Stimulated activated CD8-positive, alpha-beta memory T cell treated with anti-CD3 and anti-CD28 coated beads, Interleukin-2, amount 100 ng/mL, for 48 hours (primary cell): ENCODE measurements around the gene MVK.

Experiments used
- DNase-seq, 2 donors: peaks; one replicate each; pipeline ENCODE4 v3.0.0-alpha.2; 2020; ENCODE audit warnings: low read depth in 2 of 2

The MVK gene

DNA sequence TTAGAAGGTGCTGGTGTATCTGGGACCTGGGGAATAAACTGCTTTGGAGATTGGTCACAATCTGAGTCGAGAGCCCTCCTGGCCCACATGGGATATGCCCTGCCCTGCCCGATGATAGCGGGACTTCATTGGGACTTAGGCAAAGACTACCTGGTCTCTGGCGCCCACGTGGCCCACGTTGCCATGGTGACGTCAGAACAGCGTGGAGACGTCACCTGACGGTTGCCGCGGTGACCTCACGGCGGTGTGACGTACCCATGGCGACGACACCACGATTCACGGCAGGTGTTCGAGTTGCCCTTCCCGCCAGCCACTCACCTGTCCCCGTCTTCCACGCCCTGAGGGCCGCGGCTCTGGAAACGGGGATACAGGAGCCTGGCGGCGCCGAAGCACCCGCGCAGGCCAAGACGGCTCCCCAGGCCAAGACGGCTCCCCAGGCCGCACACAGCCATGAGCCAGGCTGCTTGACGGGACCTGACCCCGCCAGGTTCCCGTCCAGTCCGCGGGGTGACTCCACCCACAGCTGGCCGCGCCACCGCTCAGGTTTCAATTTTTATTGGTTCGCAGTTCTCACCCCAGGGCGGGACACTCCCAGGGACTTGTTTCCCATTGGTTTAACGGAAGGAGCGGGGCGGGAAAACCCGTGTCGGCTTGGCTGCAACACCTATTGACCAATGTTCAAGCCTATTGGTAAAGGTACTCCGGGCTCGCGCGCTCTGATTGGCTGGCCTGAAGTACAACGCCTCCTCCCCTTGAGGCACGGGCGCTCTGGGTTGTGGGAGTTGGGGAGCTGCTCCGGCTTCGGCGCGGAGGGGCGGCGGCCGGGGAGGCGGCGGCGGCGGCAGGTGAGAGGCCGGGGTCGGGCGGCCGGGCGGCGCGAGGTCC is at the start of gene MVK, which contains the start of gene MMAB:
MVK (plus strand) TSS at position 766 of the 885 bp plus-strand sequence. CDS start 1,029 bp downstream, outside the sequence.
MMAB (minus strand) TSS at position 476 of the 885 bp plus-strand sequence; CDS start at position 452, 24 bp downstream.
- peak; percentile 93 to 95 for DNase-seq

GRCh38 chr12:109524466-109525278 is 48.9 kb upstream of the MVK start:
- no peak for DNase-seq

GRCh38 chr12:109525279-109525585 is 48.4 kb upstream of the MVK start:
- DNase-seq, result no peak

DNA sequence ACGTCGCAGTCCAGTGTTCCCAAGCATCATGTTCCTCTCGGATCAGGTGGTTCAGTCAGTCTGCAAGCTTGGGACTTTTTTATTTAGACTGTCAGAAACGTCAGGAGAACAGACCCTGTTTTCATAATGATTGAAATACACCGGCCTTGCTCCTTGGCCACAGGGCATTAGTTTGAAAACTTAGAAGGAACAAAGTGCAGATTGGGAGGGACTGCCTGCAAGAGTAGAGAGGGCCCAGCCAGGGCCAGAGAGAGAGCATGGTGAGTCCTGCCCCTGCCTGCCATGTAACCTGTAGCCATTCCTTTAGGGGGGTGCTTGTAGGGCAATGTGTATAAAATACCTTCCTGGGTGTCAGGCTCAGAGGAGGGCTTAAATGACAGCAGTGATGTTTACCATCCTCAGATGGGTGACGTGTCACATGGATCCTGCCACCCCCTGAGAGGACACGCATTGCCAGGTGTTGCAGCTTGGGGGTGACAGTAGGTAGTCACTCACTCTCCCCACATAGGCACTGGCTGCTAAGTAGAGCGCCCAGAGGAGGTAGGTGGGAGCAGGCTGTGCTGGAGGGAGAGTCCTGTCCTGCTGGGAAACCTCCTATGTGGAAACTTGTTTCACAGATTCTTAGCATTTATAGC is 46.0 kb upstream of the MVK start:
- no peak for DNase-seq

- no peak for DNase-seq
These were observed 43.6 kb upstream of the MVK start for GRCh38 chr12:109529691-109530640.

- no peak for DNase-seq
These were observed 42.2 kb upstream of the MVK start for GRCh38 chr12:109531411-109531810.

GRCh38 chr12:109532721-109533486 is 40.7 kb upstream of the MVK start:
- DNase-seq, result no peak

DNA sequence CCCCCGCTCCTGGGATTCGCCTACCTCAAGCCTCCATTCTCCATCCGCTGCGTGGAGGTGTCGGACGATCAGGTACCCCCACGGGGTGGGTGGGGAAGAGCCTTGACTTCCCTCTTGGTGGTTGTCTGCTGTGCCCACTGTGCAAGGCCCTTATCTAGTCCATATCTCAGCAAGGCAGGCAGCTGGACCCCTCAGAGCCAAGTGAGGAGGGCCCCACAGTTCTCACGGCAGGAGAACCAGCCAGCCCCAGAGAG is 40.2 kb upstream of the MVK start:
- no peak for DNase-seq

DNA sequence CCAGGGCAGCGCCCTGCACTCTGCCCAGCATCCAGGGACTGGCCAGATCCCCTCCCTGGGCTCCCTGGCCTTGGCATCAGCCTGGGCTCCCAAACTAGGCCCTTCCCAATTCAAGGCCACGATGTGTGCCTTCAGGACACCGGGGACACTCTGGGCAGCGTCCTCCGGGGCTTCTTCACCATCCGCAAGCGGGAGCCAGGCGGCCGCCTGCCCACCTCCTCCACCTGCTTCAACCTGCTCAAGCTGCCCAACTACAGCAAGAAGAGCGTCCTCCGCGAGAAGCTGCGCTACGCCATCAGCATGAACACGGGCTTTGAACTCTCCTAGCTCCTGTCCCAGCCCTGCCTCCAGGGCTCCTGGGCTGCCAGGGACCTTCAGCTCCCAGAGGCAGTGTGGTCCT is 39.1 kb upstream of the MVK start:
- DNase-seq, result no peak

- DNase-seq, result no peak
These were observed 38.2 kb upstream of the MVK start for GRCh38 chr12:109535231-109535862.

GRCh38 chr12:109535863-109536250 is 37.7 kb upstream of the MVK start:
- no peak for DNase-seq

- DNase-seq, result no peak
These were observed 36.5 kb upstream of the MVK start for GRCh38 chr12:109537136-109537535.

GRCh38 chr12:109538191-109538863 is 35.3 kb upstream of the MVK start:
- no peak for DNase-seq

GRCh38 chr12:109539508-109539907 is 34.1 kb upstream of the MVK start:
- DNase-seq, result no peak

GRCh38 chr12:109540526-109541412 is 32.8 kb upstream of the MVK start:
- no peak for DNase-seq

DNA sequence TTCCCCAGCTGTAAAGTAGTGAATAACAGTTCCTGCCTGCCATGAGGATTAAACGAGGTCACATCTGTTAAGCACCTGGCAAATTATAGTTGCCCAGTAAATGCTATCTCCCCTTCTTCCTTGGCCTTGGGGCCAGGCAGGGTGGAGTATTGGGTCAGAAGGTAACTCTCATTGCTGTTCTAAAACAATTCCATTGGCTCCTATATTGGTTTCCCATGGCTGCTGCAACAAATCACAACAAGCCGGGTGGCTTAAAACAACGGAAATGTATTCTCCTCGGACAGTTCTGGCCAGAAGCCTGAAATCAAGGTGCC is 32.2 kb upstream of the MVK start:
- no peak for DNase-seq

DNA sequence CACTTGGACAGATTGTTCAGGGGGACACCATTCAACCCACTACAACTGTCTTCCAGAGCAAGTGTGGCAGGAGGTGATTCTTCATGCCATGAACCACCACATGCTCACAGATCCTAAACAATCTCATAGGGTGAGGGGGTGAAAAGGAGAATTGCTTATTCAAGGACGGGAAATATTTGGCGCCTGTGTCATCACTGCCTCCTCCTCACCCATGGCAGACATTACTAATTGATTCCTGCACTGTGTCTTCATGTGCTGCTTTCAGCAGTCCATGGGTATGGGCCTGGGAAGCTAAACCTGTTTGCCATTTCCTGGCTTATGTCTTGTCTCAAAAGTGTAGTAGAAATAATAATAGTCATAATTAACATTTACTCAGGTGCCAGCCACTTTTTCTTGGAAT is 31.6 kb upstream of the MVK start:
- no peak for DNase-seq

GRCh38 chr12:109542876-109543275 is 30.7 kb upstream of the MVK start:
- DNase-seq, result no peak

DNA sequence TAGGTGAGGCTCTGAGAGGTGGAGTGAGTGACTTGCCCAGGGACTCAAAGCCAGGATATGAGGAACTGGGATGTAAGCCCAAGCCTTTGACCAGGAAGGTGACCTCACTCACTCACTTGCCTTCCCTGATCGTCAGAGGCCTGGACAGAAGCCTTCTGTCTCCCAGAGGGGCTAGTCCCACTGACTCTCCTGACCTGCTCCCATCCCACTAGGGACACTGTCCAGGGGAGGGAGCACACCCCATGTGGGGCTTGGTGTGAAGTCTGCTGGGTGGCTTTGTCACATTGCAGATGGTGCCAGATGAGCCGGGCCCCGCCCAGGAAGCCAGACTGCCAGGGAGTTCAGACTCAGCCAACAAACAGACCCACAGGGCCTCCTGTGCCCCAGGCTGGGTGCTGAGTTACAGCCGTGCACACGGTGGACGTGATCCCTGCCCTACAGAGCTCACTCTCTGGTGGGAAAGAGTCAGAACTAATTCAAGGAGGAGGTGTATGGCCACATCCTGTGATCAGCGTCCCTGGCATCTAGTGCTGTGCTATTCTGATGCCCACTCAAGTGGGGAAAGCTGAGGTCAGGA is 28.6 kb upstream of the MVK start:
- no peak for DNase-seq
